ENCODE data around the gene HTRA3.

HTRA3 gene

DNA sequence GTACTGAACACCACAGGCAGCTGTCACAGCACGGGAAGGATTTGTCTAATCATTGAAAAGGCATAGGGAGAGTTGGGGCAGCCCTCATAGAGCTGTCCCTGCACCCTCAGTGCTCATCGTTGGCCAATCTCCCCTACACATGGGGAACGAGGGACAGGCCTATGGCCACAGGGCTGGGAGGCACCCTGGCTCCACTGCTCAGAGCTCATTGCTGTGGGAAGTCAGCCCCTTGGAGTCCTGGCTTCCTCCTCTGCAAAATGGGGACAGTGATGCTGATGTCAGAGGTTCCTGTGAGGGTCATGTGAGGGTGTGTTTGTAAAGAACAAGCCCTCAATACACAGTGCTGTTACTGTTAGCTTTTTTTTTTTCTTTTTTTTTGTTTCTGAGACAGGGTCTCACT, 19.3 kb upstream of the HTRA3 start:
- DNase-seq: no peak

DNA sequence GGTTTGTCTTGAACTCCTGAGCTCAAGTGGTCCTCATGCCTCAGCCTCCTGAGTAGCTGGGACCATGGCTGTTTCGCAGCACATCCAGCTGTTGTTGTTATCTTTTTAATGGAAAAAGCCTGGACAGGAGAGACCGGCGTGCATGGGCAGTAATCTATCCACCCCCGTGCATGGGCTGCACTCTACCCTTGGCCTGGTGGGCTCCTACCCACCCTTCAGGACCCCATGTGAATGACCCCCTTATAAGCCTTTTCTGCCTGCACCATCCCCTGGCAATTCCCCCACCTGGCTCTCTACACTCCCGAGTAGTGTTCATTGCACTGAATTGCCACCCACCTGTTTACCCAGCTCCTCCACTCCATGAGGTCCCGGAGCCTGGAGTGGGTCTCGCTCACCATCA, 18.9 kb upstream of the HTRA3 start:
- no peak for DNase-seq

DNA sequence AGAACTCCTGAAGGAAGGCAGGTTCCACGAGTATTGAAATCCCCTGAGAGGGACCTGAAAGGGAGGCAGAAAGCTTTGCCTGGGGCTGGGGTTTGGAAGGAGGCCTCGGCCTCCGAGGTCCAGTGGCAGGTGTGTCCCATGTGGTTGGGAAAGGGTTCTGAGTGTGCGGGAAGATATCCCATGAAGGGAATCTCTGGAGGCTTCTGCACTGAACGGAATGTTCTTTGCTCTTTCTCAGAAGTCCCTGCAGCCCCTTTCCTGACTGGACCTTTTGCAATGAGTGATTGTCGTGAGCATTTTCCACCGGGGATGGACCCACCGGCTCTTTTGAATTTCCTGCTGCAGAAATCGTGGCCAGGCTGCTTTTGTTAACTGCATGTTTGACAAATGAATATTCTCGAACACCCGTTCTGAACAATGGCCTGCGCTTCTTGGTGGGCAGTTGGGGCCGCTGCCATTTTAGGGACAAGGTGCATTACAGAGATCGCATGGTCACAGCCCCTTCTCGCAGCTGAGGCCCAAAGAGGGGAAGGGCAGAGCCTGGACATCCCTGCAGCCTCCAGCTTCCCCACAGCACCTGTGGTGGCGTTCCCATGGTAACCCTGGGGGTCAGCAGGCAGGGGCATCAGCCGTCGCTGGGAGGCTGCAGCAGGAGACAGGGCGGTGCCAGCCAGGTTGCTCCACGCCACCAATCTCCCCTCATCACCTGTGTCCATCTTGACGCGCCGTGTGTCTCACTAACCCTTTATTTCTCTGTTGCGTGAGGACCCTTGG, 18.3 kb upstream of the HTRA3 start:
- no peak for DNase-seq

DNA sequence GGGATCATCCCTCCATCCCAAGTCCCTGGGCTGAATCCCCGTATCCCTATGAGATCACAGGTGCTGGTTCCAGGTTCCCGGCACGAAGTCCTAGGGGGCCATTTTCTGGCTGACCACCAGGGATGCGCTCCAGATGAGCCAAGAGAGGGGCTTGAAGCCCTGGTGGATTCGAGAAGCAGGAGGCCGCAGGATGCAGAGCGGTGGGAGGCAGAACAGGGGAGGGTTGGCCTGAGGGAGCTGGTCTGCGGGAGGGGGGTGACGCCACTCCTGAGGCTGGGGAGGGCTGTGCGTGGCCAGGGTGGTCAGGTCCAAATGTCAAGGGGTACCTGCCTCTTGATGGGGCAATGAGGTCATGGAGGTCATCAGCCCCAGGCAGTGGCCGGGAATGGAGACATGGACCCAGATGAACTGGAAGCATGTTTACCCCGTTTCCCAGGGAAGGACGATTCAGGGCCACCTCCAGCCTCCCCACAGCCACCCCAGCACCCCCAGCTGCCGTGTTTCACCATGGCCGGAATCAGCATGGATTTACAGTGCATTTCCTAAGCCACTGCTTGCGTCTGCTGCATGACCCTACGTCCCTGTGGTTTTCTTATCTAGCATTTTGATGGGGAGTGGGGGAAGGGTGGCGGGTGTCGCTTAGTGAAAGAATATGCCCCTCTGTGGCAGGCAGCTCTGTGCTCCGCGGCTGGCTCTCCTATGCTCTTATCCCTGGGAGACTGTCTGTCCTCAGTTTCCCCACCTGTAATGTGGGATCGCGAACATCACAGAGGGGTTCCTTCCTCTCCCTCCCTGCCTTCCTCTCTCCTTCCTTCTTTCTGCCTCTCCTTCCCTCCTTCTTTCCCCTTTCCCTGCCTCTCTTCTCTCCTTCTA, 17.0 kb upstream of the HTRA3 start:
- DNase-seq: no peak

DNA sequence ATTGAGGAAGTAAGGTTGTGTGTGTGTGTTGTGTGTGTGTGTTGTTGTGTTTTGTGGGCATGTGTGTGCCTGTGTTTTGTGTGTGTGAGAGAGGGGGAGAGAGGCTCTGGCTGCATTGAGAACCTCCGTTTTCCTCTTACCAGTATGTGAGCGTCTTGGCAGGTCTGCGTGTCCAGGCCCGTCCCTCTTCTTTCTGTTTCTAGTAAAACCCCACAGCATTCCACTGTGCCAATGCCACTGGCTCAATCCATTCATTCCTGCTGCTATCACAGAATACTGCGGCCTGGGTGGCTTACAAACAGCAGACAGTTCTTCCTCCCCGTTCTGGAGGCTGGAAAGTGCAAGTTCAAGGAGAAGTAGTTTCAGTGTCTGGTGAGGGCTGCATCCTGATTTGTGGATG, 15.5 kb upstream of the HTRA3 start:
- no peak for DNase-seq

DNA sequence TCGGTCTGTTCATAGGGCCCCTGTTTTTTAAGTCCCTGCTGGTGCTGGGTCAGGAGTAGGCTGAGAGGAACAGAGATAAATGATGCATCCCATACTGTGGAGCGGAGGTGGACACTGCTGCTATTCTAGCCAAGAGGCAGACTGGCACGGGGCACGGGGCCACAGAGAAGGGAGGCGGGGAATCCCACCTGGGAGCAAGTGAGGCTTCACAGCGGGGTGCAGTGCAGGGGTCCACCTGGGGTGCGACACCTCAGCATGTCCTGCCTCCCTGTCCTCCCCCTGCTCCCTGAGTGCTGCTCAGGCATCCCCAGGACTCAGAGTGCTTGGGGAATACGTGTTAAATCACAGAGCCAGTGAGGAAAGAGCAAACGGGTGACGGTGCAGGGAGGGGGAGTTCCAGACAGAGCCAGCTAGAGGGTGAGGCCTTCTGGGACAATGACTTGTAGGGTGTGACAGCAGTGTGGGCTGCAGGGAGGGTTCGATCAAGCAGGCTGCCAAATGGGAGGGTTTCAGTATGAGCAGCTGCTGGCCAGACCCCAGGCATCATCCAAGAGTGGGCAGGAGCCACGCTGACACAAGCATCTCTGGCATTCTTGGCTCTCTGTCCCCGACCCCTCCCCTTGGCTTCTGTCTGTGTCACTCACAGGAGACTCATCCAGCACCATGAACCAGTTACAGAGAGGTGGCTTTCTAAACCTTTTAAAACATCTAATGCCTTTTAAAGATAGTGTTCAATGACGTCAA, 13.7 kb upstream of the HTRA3 start:
- no peak for DNase-seq

DNA sequence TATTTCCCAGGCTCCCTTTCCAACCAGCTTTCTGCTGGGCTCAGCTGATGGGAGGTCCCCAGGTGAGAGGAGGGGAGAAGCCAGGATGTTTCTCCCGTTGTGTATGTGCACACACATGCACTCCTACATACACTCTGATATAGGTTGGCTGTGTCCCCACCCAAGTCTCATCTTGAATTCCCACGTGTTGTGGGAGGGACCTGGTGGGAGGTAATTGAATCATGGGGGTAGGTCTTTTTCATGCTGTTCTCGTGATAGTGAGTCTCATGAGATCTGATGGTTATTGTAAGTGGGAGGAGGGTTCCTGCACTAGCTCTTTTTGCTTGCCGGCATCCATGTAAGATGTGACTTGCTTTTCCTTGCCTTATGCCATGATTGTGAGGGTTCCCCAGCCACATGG, 11.7 kb upstream of the HTRA3 start:
- no peak for DNase-seq

DNA sequence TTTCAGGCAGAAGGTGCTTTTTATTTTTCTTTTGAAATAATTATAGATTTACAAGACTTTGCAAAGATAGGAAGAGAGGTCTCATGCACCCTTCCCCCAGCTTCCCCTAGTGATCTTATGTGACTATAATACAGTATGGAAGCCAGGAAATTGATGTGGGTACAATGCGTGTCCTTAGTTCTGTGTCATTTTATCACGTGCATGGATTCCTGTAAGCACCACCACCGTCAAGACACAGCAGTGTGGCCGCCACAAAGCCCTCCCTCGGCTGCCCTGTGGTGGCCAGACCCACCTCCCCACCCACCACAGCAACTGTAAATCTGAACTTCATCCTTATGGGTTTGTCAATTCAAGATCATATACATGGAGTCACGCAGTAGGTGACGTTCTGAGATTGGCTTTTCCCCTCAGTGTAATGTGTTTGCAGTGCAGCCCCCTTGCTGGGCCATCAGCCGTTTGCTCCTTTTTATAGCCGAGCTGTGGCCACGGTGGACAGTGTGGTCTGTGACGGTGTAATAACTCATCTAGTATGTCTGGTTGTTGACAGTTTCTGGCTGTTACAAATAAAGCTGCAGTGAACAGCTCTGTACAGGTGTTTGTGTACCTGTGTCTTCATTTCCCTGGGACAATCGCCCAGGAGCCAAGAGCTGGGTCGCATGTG, 10.9 kb upstream of the HTRA3 start:
- no peak for DNase-seq

DNA sequence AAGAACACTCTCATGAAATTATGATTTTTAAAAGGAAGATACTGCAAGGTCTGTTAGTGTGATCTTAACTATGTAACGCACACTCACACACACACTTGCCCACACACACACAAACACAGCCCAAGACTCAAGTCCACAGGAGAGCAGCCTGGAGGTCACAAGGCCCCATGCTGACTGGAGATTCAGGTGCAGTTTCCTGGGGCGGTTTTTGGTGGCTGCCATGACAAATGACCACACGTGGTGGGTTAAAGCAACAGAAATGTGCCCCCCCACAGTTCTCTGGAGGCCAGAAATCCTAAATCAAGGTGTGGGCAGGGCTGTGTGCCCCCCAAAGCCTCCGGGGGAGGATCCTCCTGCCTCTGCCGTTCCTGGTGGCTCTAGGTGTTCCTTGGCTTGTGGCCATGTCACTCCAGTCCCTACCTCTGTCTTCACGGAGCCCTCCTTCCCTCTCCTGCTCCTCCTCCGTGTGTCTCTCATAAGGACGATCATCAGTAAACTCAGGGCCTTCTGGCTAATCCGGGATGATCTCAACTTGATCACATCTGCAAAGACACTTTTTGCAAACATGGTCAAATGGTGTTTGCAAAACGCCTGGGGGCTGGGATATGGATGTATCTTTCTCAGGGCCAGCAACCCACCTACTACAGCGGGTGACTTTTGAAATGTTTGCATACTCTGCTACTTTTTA, 9.7 kb upstream of the HTRA3 start:
- no peak for DNase-seq

DNA sequence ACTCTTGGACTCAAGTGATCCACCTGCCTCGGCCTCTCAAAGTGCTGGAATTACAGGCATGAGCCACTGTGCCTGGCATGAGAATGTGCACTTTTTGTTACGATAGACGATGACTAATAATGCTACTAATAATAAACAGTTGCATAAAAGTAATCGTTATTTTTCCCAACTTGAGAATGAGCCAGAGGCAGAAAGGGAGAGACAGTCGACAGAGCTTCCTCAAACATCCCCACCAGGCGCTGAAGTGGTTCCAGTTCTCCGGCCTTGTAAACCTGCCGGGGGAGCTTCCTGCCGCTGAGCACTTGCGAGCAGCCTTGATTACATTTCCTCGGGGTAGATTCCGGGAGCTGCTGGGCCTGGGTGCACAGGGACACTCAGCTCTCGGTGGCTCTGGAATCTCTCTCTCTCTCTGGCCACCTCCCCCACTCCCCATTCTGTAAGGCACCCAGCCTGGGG, 8.9 kb upstream of the HTRA3 start:
- DNase-seq: no peak

DNA sequence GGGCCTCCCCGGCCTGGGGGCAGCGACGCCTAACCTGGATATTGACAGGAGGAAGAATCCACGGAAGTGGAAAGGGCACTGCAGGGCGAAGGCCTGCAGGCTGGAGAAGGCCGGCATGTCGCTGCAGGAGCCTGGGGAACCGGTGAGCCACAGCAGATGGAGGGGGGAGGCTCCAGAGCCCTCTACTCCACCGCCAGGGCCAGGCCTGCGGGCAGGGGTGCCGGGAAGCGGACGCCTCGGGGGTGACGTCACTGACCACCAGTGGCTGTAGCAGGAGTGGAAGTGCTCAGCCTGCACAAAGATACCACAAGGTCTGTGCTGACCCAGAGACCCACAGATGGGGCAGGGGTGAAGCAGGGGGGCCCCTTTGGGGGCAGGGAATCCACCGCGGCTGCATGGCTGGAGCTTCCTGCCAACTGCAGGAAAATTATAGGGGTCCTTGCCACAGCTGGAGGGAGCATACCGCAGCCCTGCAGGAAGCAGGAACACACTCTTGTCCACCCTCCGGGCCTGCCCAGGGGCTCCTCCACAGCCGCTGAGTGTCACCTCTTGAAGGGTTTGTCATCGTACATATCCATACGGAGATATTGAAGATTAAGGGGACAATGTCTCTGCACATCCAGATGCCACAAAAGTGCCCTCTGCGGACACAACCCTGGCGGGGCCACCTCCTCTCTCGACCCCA, 7.6 kb upstream of the HTRA3 start:
- no peak for DNase-seq

DNA sequence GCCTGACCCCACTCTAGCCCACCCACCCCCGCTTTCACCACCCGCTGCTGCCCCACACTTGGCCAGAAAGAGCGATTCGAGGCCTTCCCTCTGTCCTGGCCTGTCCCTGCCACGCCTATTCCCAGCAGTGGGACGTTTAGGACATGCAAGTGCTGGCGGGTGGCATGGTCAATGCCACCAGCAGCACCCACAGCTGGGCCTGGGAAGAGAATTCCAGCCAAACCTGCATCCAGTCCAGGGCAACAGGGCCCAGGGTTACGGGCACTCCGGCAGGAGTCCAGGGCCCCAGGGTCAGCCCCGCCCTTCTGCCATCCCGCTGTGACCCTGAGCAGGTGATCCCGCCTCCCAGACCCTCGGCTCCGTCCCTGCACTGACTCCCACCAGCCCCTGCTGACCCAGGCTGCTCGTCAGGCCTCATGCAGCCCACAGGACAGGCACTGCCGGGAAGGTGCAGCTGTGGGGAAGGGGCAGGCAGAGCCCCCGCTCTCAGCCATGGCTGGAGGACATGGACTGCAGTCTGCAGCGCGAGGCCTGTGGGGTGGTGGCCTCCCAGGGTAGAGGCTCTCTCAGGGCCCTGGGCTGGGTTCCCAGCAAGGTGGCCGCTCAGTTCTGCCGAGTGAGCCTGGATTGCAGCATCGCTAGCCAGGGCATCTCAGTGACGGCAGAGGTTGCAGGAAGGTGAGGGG, 6.8 kb upstream of the HTRA3 start:
- no peak for DNase-seq

DNA sequence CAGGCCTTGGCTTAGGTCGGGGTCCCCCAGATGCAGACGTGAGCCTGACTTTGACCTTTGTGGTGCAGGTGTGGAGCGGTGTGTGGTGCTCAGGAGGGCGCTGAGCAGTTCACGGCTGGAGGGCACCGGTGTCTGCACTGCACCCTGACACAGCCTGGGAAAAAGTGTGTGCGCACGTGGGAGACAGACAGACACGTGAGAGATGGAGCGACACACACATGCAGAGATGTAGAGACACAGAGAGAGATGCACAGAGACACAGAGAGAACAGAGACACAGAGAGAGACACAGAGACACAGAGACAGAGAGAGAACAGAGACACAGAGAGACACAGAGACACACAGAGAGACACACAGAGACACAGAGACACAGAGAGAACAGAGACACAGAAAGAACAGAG, 6.2 kb upstream of the HTRA3 start:
- no peak for DNase-seq

DNA sequence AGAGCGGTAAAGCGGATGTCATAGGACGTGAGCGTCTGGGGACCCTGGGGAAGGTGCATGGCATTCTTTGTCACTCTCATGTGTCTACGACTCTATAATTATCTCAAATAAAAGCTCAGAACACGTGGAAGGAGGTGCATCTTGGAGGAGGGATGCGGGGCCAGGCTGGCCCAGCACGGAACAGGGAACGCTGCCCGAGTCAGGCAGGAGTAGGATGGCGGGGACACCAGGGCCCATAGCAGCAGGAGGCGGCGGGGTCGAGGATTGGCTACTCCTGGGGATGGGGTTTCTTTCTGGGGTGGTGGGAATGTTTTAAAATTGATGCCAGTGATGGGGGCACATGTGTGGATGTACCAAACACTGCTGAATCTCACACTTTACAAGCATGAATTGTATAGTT, 5.4 kb upstream of the HTRA3 start:
- DNase-seq: no peak

DNA sequence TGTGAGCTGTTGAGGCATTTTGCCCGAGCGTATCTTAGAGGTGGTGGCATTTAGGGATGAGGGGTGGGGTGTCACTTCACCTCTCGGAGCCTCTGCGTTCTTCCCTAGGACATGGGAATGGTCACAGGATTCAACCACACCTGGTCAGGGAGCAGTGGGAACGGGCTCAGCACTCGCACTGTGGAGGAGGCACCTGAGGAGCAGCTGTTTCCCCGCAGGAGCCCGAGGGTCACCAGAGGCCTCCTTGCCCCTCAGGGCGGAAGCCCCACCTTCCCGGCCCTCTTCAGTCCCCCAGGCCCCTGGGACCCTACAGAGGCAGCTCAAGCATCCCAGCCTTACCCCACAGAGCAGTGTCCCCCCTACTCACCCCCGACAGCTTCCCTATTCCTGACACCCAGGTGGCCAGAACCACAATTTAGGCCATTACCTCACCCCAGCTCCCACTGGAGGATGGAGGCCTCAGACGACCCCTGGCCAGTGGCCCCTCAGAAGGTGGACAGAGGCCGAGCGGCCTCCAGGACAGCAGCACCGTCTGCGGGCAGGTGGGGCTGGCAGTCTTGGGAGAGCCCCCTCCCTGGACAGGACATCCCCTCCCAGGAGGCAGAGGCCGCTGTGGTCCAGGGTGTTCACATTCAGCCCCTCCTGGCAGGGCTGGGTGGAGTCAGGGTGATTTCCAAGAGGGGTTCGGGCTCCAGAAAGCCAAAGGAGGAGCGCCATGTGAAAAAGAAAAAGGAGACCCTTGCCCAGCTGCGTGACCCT, 4.2 kb upstream of the HTRA3 start:
- DNase-seq: no peak

DNA sequence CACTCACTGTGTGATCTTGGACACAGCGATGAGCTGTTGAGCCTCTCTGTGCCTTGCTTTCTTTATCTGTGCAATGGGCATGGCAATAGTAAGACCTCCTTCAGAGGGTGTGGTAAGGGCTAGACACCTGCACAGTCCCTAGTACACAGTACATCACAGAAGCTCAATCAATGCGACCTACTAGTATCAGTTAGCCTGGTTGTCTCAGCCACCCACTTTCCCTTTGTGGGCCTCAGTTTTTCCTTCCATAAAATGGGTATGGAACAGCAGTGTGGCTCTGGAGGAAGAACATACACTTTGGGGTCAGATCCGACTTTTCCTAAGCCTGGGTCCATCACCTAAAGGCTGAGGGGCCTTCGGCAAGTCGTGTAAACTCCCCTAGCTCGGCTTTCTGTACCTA, 3.5 kb upstream of the HTRA3 start:
- no peak for DNase-seq

DNA sequence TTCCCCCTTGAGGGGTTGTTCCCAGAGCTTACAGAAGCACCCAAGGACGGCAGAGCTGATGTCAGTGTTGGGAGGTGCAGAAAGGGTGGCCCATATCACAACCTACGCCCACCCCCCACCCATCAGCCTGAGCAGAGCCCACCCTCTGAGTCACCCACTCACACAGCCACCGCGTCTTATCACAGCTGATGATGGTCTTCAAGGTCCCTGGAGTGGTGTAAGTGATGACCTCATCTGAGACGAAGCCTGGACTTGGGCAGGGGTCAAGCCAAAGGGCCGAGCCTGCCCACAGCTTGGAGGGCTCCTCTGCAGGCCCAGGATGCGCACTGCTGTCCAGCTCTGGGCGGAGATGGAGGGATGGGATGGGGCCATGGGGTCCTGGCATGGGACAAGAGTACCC, 3.0 kb upstream of the HTRA3 start:
- DNase-seq: no peak

DNA sequence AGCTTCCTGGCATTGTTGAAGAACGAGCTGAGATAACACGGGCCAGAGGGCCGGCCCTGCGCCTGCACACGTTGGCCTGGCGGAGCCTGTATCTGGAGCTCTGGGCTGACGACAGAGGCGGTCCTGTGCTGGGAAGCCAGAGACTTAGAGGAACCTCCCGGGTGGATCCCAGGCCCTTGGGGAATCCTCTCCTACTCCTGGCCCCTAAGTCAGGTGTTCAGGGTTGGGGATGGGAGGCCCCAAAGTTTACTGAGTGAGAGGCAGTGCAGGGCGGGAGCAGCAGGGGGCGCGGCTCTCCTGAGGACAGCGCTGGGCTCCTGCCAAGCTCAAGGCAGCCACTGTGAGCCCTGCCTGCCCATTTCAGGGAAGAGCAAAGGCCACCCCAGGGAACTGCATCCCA, 2.5 kb upstream of the HTRA3 start:
- DNase-seq: peak; percentile 75

DNA sequence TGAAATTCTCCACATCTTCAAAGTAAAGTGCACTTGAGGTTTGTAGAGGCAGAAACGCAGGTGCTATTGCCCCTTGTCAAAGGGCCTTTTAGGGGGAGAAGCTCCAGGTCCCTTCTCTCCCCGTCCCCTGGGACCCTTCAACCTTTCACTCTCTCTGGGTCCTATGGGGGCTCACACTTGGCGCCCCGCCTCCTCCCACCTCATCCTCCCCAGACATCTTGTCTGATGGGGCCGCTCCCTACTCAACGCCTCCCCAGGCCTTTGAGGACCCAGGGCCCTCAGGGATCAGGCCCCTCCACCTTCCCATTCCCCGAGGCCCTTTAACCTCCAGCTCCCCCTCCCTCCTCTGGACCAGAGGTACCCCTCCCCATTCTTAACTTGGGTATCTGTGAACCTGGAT, 1.3 kb upstream of the HTRA3 start:
- DNase-seq: no peak

DNA sequence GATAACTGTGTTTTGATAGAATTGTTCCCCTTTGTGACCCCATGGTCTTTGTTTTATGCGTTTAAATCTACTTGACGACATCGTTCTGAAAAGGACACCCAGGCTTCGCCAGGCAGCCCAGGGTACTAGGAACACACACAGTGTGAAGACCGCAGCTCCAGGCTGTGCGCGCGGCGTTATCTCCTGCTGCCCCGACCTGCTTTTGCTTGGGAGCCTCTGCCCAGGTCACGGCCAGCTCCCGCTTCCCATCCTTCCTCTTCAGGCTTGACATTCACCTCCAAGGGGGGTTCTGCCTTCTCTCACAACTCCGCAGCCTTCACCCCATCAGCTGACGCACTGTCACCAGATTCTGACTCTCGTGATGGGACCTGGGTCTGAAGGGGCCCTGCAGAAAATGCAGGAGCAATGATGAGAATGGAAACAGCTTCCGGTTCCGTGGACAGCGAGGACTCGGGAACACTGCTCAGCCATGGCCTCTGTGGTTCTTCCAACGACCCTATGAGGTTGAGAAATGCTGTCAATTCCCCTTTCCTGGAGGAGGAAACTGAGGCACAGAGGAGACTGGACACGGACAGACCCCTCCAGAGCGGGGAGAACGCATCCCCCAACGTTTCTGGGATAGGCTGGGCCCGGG, 536 bp upstream of the HTRA3 start:
- DNase-seq: no peak

All from RPMI8226 (cell line).